DOHH2 (cell line): ENCODE data around the gene DESI2.

Experiments used
- H3F3A ChIP-seq: fragments of 200-600 bp; sonication (generic), shearing (Covaris generic); 2 replicates; pipeline ENCODE4 v1.6.0; 2016; ENCODE audit warnings: antibody characterized with exemption, mild to moderate bottlenecking; ENCODE audit not compliant: control insufficient read depth, insufficient read depth
- H3K27ac ChIP-seq: fragments of 200-600 bp; sonication (generic); 2 replicates; pipeline ENCODE4 v1.5.1; 2014; ENCODE audit warnings: low read depth, mild to moderate bottlenecking, low read length, moderate library complexity
- H3K27me3 ChIP-seq: fragments of 200-600 bp; sonication (generic); 2 replicates; pipeline ENCODE4 v1.6.1; 2014; ENCODE audit warnings: mild to moderate bottlenecking, low read length, mixed read lengths; ENCODE audit not compliant: control insufficient read depth
- H3K36me3 ChIP-seq: fragments of 200-600 bp; sonication (generic); 2 replicates; pipeline ENCODE4 v1.6.1; 2014; ENCODE audit warnings: mild to moderate bottlenecking, low read length, moderate library complexity, mixed read lengths; ENCODE audit not compliant: control insufficient read depth
- H3K4me1 ChIP-seq: fragments of 200-600 bp; sonication (generic); 2 replicates; pipeline ENCODE4 v1.6.1; 2014; ENCODE audit warnings: mild to moderate bottlenecking, low read length, mixed read lengths; ENCODE audit not compliant: control insufficient read depth
- H3K4me2 ChIP-seq: fragments of 200-600 bp; sonication (generic); 2 replicates; pipeline ENCODE4 v1.6.0; 2014; ENCODE audit warnings: mild to moderate bottlenecking, low read length, moderate library complexity
- H3K4me3 ChIP-seq: fragments of 200-600 bp; sonication (generic); 2 replicates; pipeline ENCODE4 v1.5.1; 2014; ENCODE audit warnings: mild to moderate bottlenecking, low read length, mixed read lengths
- H3K79me2 ChIP-seq: fragments of 200-600 bp; sonication (generic); 2 replicates; pipeline ENCODE4 v1.6.1; 2014; ENCODE audit warnings: mild to moderate bottlenecking, low read length, mixed read lengths; ENCODE audit not compliant: control insufficient read depth
- H3K9me2 ChIP-seq: fragments of 200-600 bp; sonication (generic); replicated peaks from 2 replicates; pipeline ENCODE4 v1.6.1; 2014; ENCODE audit warnings: mild to moderate bottlenecking, low read length, mixed read lengths; ENCODE audit not compliant: control insufficient read depth
- H3K9me3 ChIP-seq: fragments of 200-600 bp; sonication (generic); 2 replicates; pipeline ENCODE4 v1.6.1; 2014; ENCODE audit warnings: antibody characterized with exemption, low read length, mixed read lengths; ENCODE audit not compliant: control insufficient read depth, insufficient read depth
- H4K20me1 ChIP-seq: fragments of 200-600 bp; sonication (generic); 2 replicates; pipeline ENCODE4 v1.6.0; 2014; ENCODE audit warnings: low read depth, mild to moderate bottlenecking, antibody characterized with exemption, low read length, moderate library complexity; ENCODE audit not compliant: control insufficient read depth, insufficient read depth
- EZH2phosphoT487 ChIP-seq: fragments of 200-600 bp; sonication (generic); IDR thresholded peaks from 2 replicates; pipeline ENCODE4 v1.6.1; 2017; ENCODE audit warnings: borderline replicate concordance, mild to moderate bottlenecking, antibody characterized with exemption, low read length, moderate library complexity, mixed read lengths
- TF ChIP-seq, protein P1 (sequence below): fragments of 200-600 bp; sonication (generic); IDR thresholded peaks from one replicate; pipeline ENCODE4 v1.5.1; 2014; ENCODE audit warnings: antibody characterized with exemption, mild to moderate bottlenecking, low read depth, low read length; ENCODE audit not compliant: poor library complexity, severe bottlenecking

Gene DESI2

DNA sequence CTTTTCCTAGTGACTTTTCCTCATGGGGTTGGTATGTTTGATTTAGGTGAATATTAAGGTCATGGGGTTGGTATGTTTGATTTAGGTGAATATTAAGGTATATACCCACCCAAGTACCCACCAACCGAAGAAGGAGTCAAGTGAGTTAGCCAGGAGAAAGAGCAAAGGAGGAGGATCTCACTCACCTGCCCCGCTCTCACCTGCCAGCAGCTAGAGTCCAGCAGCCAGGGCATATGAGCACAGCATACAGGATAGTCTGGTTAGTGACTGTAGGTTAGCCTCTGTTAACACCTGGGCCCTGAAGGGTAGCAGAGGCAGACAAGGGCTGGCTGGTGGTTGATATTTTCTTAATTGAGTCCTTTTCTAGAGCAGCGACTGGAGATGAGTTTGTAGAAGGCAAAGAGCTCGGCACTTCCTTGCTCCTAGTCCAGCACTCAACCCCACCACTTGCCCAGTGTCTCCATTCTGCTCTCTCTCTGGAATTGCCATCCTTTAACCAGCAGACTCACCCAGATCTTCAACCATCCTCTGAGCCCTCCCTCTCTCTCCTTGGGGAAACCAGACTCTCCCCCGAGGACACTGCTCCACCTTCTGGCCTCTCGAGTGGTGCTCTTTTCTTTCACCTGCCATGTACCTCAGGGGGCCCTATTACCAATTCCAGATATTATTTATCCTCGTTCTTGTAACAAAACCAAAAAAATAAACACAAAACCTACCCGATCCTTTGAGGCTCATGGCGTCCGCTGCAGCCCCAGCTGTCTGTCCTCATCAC is 16.3 kb upstream of the DESI2 start:
- Histone ChIP-seq H3K9me2 (no peaks in the 10 kb centered on the region), H4K20me1 (no peaks in the 10 kb centered on the region), H3K27me3 (peaks cover 5% of the 10 kb centered on the region; the same call in 1 of the 2 replicates), H3K4me1 (no peaks in the 10 kb centered on the region), H3K4me2 (no peak overlapping the region), H3K27ac (no peak overlapping the region), H3K9me3 (no peaks in the 10 kb centered on the region), H3K36me3 (no peaks in the 10 kb centered on the region), H3K79me2 (no peaks in the 10 kb centered on the region), H3F3A (no peaks in the 10 kb centered on the region), H3K4me3 (no peak overlapping the region)
- TF ChIP-seq, protein P1, sequence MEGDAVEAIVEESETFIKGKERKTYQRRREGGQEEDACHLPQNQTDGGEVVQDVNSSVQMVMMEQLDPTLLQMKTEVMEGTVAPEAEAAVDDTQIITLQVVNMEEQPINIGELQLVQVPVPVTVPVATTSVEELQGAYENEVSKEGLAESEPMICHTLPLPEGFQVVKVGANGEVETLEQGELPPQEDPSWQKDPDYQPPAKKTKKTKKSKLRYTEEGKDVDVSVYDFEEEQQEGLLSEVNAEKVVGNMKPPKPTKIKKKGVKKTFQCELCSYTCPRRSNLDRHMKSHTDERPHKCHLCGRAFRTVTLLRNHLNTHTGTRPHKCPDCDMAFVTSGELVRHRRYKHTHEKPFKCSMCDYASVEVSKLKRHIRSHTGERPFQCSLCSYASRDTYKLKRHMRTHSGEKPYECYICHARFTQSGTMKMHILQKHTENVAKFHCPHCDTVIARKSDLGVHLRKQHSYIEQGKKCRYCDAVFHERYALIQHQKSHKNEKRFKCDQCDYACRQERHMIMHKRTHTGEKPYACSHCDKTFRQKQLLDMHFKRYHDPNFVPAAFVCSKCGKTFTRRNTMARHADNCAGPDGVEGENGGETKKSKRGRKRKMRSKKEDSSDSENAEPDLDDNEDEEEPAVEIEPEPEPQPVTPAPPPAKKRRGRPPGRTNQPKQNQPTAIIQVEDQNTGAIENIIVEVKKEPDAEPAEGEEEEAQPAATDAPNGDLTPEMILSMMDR: no peak
- TF ChIP-seq EZH2phosphoT487: no peak

DNA sequence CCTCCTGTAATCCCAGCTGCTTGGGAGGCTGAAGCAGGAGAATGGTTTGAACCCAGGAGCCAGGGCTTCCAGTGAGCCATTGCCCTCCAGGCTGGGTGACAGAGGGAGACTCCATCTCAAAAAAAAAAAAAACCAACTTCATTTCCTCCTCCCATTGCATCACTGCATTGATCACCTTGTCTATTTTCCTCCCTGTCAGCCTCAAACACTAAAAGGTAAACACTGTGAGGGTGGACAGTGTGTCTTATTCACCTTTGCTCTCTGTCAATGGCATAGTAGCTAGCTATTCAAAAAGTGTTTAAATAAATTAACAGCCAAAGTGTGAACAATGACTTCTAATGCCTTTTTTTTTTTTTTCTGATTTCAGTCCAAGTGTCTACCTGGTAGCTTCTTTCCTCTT is 13.4 kb upstream of the DESI2 start:
- Histone ChIP-seq H3K27me3 (peaks cover 6% of the 10 kb centered on the region; the same call in 1 of the 2 replicates), H3K4me3 (no peak overlapping the region), H3K79me2 (no peaks in the 10 kb centered on the region), H3K36me3 (no peaks in the 10 kb centered on the region), H3K9me2 (no peaks in the 10 kb centered on the region), H3K27ac (no peak overlapping the region), H4K20me1 (no peaks in the 10 kb centered on the region), H3K4me2 (no peak overlapping the region), H3F3A (no peaks in the 10 kb centered on the region), H3K9me3 (no peaks in the 10 kb centered on the region), H3K4me1 (no peaks in the 10 kb centered on the region)
- TF ChIP-seq, protein P1: no peak
- no peak for TF ChIP-seq EZH2phosphoT487

GRCh38 chr1:244640917-244641316 is 12.0 kb upstream of the DESI2 start:
- TF ChIP-seq, protein P1: no peak
- TF ChIP-seq EZH2phosphoT487: no peak
- H3K27me3 ChIP-seq: peaks cover 6% of the 10 kb centered on the region; the same call in 1 of the 2 replicates

More at GRCh38 chr1:244640917-244641316, 12.0 kb upstream of the DESI2 start:
- no peak overlapping the region for H3K27ac ChIP-seq
- no peaks in the 10 kb centered on the region for H3K9me2 ChIP-seq
- no peaks in the 10 kb centered on the region for H3K4me1 ChIP-seq
- H3F3A ChIP-seq: no peaks in the 10 kb centered on the region
- no peaks in the 10 kb centered on the region for H3K9me3 ChIP-seq
- no peaks in the 10 kb centered on the region for H3K79me2 ChIP-seq
- H3K36me3 ChIP-seq: no peaks in the 10 kb centered on the region
- H3K4me3 ChIP-seq: no peak overlapping the region
- no peak overlapping the region for H3K4me2 ChIP-seq
- no peaks in the 10 kb centered on the region for H4K20me1 ChIP-seq
